Superior temporal gyrus (tissue), 1 donor: Measurements from ENCODE around the gene XPO6.

Experiments used
- DNase-seq: peaks from one replicate; pipeline ENCODE4 v3.0.0-alpha.2; 2016; ENCODE audit errors: extremely low spot score

The XPO6 gene

DNA sequence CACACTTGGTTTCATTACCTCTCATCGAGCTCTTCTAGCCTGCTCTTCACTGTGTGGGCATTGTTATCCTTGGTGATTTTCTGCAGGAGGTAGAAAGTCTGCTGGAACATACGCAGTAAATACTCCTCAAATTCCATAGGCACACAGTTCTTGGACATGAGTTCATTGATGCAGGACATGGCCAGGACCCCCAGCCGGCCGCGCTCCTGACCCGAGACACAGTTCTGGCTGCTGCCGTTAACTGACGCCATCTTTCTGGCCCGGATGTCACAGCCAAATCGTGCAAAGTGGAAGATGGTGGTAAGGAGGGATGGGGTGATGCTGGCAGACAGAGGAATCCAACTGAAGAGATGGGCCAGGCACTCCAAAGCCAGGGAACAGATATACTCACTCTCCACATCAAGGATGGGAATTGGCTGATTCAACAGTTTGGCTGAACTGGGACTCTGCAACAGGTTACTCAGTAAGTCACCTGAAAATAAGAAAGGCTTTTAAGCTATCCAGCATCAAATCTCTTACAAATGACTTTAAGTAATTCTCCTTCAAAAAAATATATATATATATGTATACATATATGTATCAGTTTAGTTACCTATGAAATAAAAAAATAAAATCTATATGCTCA lies 55.6 kb downstream of the XPO6 start:
- DNase-seq = no peak

DNA sequence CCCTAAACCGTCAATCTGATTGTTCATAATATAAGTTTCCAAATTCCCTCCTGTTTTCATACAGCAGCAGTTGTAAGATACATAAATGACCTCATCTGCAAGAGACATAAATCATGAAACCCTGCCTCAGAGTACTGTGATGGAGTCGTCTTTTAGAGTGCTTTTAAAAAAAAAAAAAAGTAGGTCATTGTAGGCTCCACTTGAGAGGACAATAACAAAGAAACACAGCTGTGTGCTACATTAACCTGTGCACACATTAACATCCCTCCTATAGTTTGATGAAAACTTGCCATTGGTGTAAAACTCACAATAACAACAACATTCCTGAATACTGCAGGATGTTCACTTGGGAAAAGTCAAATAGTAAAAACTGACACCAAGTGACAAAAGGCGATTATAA lies 56.5 kb downstream of the XPO6 start:
- DNase-seq = no peak

DNA sequence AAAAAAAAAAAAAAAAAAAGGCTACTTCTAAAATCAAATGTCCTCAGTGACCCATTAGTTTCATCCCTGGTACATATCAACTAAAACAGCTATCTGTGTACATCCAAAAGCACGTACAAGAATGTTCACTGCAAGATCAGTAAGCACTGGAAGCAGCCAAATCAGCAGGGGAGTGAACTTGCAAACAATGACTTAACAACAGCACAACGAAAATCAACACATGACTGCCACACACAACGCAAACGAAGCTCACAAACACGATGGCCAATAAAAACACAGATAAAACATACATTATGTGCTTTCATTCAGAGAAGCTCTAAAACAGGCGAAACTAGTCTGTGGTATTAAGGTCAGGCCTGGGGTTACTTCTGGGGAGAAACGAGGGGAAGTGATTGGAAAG lies 60.6 kb downstream of the XPO6 start:
- DNase-seq = no peak

DNA sequence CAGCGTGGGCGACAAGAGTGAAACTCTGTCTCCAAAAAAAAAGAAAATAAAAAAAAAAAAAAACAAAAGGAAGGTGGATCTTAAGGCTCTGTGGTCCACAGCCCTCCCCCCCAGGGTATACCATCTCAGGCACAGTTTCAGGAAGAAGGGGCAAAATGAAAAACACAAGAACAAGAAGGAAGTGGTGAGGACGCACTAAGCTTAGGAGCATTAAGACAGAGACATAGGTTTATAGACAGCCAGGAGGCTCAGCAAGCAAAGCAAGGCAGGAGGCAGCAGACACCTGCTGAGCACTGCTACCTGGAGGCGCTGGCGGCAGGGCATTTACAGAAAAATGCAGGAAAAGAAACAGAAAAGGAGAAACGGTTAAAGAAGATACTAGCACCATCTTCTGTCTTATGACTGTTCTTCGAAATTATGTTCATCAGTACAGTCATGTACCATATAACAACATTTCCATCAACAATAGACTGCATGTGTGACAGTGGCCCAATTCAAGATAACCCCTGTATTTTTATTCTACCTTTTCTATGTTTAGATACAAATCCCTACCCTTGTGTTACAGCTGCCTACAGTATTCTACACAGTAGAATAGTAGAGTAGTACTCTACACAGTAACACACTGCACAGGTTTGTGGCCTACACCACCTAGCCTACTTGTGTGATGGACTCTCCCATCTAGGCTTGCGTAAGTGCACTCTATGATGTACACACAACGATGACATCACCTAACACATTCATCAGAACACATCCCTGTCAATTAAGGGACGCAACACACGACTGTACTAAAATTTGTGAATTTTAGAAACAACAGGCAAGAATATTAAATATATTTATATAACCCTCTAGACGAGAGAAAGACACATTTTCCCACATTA lies 62.5 kb downstream of the XPO6 start:
- no peak for DNase-seq

DNA sequence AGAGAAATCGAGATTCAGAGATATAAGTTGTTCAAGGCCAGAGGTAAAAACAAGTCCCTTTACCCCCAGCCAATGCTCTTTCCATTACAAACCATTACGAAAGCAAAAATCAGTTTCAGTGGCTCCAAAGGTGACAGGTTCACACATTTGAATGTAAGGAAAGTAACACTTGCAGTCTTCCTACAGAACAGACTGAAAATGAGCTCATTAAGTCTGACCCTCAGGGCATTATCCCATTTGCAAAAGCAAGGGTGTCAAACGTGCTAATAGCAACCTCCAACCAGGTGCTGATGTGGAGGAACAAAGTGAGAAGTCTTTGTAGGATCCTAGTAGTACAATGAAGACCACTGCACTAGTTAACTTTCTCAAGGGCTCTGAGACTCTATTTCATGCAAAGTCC lies 65.2 kb downstream of the XPO6 start:
- no peak for DNase-seq

DNA sequence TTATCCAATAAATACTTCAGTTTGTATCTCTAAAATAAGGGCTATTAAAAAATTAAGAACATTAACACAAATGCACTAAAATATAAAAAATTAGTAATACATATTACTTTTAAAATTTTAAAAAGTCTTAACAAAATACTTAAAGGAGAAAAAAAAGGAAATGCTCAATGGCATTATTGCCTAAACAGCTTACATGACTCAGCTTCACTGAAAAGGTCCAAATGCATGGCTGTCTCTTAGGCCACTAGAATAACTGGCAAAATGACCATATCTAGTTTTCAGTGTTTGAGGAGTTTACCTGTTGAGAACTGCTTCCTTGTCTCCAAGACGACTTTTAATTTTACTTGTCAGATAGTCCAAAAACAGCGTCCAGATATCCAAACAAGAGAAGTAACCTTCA lies 66.0 kb downstream of the XPO6 start:
- no peak for DNase-seq

DNA sequence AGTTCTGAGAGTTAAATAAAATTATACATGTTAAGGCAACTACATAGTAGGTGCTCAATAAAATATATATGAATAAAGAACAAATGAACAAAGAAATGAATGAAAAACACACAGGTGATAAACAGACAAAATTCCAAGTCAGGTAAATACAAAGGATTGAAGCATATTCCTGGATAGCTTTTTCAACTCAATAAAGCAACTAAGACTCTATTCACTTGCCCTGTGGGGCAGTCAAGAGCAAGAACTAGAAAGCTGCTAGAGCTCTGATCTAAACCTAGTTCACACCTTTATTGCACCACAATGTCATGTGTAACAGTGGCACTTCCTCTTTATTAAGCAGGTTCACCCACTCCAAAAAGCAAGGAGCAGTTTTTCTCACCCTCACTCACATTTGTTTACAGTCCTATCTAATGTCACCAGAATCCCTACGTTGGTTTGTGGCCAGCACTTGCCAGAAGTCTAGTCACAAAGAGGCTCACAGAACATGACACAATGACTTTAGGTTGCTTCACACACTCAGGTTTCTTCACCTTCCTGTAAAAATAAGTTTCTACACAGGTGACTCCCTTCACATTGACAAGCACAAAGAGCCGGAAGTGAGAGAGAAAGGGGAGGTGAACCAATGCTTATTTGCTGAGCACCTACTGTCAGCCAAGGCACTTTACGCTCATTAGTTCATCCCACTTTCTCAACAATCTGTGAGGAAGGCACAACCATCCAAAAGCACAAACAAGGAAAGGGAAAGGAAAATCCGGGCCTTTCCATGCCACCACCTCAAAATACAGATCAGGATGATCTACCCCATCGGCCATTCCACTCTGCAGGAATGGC lies 70.8 kb downstream of the XPO6 start:
- DNase-seq = no peak

DNA sequence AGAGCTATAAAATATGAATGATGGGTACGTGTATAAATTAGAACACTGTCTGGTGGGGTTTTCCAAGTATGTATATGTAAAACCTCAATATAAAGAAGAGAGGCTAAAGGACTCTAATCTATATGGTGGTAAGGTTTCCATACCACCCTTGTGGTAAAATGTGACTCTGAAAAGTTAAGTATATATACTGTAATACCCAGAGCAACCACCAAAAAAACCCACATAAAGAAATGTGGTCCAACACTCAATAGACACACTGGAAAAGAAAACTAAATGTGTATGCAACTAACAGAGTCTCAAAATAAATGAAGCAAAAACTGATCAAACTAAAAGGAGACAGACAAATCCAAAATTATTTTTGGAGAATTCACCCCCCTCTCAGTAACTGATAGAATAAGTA lies 72.2 kb downstream of the XPO6 start:
- DNase-seq = no peak

DNA sequence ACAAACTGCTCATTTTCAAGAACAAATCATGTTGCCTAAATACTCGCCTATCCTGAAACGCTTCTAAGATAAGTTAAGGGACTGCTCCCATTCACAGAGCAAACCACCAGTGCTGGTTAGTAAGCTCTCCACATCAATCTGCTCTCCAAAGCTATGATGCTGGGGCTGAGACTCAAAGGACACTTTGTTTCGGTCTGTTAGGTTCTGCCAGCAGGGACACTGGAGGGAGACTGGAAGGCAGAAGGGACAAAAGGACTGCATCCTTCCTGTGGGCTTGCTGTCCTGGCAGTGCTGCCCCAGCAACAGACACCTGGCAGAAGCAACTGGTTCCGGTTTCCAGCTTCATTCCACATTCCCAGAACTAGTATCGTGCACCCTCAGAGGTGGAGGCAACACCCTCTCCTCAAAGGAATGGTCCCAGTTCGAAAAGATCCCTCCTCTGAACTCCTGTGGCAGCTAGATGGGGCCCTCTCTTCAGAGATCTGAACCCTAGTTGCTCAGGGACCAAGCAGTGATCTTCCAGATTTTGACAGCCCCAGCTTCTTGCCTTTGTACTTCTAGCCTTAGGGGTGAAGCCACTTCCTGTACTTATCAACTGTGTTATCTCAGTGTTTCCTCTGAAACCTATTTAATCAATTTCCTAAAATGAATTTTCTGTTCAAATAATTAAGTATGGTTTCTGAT lies 74.9 kb downstream of the XPO6 start:
- DNase-seq = peak; percentile 76

DNA sequence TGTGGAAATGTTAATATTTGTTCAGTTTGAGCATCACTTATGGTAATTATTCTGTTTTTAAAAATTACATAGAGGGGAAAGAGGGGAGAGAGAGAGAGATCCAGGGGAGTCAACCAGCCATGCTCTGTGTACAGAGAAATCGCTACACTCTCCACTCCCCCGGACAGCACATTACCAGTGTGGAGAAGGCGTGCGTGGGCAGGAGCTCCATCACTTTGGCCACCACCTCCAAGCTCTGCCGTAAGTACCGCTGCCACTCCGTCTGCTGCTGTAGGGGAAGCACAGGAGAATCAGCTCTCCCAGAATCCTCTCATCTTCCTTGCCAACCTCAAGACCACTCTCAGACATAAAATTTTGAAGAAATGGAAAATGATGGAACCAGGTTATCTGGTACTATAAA lies 78.1 kb downstream of the XPO6 start:
- no peak for DNase-seq

DNA sequence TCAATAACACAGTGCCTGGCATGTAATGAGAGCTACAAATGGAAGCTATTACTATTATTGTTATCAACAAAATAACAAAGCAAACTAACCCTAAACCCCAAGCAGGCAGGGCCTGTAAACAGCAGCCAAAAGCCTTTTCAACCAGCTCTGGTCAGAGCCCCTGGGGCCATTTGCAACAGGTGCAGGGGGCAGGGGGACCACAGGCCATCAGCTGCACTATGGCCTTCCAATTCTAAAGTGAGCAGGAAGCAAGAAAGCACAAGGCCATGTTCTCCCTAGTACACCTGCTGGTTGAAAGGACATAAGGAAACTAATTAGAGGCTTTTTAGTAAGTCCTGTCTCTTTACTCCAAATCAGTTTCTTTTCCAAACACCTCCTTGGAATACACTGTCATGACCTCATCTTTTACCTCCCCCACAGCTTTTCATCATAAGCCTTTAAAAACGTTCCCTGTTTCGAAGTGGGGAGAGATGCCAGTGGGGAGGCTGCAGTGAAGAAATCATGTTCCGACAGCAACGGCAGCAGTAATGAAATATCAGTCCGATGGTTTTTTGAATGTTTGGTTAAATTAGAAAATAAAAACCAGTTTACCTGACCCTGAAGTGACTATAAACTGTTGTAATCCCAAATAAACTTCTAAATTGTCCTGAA lies 79.9 kb downstream of the XPO6 start:
- no peak for DNase-seq

DNA sequence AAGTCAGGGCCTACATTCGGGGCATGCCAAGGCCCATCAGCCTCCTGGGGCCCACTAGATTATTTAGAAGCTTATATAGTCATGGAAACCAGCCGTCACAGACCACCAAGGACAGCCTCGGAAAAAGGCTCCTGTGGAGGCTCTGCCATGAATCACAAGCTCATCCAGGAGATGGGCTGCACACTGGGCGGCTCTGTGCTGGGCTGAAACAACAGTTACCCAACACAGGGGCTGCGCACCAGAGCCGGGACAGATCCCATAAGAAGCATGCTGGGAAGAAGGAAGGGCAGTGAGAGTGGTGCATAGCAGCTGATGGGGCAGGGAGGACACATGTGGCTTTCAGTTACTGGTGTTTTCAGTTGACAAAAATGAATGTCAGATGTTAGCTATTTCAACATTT lies 80.6 kb downstream of the XPO6 start:
- no peak for DNase-seq

DNA sequence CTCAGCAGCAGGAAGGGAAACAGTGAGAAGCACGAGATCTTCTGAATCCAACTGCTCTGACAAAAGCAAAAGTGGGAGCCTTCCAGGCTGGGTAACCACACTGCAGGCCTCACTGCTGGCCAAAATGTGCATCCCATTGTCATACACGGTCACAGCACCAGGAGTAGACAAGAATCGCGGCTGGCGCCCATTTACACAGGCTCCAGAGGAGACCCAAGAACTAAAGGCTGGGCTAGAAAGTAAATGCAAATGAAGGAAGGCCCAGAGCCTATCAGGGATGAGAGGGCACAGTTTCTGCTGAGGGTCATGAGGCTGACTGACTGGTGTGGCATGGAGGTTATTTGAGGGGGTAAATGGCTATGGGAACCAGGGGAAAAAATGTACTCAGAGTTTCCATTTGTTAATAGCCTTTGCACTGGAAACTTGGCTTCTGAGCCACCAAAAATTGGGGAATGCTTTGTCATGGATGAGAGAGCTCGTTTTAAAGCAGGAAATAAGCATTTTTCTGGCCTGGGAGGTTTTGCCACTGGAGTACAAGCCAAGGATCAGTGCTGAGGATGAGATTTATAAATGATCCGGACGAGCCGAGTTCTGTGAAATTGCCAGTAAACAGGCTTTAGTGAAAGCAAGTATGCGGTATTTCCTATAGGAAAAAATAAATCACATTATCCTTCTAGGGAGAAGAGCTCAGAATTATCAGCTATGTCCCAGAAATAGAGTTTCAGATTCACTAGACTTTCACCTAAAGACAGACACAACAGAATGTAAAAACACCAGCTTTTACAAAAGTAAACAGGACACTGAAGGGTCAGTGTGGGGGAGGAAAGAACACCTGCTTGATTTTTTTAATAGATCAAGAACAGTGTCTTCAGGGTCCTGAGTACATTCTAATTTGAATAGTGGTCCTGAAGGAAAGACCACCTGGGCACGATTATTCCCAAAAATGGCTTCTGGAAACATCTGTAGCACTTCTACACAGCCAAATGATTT lies 81.4 kb downstream of the XPO6 start:
- no peak for DNase-seq

DNA sequence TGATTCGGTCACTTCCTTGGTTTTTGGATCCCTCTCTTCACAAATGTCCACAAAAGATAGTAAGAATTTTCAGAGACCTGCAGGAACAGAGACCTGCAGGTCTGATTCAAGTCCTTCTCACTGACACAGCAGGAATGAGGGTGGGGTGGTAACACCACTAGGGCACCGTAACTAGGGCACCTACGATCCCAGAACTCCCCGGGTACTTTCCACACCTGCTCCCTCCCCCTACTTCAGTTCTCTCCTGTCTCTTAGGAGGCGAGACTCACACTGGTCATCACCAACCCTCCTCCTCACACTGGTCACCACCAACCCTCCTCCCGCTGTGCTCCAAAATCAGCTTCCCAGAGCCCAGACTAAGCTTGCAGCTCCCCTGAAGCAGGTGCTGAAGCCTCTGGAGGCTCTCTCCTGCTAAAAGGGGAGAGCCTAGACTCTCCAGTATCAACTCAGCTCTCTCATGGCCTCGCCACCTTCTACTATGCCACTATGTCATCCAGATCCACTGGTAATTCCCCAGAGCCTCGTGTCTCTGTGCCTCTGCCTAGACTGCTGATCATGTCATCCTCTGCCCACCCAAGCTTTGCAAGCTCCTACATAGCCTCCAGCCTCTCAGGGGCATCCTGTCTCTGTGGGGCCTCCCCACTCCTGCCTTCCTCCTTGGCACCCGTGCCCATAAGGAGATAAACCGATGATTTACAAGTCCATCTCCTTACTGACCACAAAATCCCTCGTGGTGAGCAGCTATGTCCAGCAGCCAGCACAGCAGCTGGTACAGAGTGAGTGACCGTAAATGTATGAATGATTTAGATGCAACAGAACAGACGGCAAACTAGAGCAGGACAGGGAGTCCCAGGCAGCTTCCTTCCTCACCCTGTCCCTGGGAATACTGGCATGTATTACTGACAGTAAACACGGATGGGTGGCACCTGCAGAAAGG lies 84.8 kb downstream of the XPO6 start:
- no peak for DNase-seq

DNA sequence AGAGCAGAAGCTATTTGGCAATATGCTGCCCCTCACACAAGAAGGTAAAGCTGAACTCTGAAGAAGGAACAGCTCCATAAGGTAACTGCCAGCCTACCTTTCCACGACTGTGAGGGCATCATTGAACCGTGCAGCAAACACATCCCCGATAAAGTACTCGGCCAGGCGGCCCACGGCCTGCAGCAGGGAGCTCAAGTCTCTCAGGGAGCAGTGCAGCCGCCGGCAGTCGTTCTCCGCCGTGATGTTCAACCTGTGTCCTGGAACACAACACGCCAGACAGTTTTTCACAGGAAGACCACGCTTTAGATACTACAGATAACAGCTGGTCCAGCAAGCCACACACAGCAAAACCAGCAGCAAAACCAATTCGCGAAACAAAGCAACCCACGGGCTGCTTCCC lies 86.2 kb downstream of the XPO6 start:
- no peak for DNase-seq

DNA sequence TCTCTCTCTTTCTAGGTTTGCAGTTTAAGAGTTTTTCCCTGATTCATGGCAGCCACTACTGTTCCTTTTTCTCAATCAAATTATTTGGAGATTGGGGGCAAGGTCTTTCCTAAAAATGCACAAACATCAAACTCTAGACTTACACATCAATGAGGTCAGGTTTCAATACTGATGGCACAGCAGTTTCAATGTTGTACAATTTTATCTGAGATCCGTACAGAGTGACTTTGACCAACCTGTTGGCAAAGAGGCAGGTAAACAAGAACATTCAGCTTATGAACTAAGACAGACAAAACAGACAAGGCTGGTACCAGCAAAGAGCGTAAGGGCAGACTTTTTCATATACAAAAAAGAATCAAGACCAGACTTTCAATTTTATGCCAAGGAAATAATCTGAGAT lies 90.2 kb downstream of the XPO6 start:
- no peak for DNase-seq

DNA sequence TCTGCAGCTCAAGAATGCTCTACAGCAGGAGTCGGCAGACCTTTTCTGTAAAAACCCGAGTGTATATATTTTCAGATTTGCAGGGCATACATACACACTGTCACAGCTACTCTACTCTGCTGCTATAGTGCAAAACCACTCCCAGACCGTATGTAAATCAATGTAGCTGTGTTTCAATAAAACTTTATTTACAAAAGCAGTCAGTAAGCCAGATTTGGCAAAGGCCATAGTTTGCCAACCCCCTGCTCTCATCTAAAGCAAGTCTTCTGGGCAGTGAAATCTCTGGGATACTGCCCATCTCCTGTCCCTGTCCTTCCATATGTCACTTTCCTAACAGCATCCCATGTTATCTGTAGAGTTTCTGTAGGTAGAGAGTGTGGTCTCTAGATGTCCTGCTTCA lies 91.0 kb downstream of the XPO6 start:
- DNase-seq = no peak

DNA sequence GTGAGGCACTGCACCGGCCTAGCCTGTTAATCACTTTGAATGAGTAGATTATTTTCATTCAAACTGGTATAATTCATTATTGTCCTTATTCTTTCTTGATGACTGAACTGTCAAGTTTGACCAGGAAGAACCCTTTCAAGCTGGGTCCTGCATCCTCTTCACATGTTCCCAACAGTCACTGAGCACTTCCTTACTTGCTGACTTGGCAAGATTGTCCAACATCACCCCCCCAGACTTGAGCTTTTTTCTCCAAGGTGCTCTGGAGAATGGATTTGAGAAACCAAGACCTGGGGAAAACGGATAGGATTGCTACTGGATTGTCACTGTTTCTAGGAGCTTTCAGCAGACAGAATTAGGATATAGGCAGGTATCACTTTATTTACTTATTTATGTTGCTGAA lies 93.1 kb downstream of the XPO6 start:
- no peak for DNase-seq

DNA sequence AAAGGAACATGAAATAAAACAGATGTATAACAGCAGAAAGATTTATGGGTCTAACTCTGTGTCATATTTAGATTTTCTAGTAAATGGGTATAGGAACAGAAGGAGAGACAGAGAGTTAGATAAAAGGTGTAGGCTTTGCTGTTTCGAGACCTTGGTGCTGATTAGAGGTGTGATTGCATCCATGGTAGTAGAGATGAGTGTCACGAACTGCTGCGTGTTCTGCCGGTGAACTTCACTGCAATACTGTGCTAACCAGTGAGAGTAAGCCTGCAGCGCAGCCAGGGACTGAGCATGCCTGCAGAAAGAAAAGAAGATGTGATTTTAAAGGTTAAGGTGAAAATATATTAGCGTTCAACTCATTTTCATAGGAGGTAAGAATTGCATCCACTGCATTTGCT lies 94.6 kb downstream of the XPO6 start:
- DNase-seq = no peak
